A673 (cell line): ENCODE measurements around the gene HCAR2.
"Not testable (repeated sequence)": the region's sequence is repeated elsewhere in the genome, so short reads cannot be mapped to it uniquely, and the experiment has no call there.

ENCODE experiments used
- CTCF ChIP-seq: fragments of 300-800, 200-600 bp; sonication (generic); conservative IDR thresholded peaks from 2 replicates; pipeline ENCODE4 v1.5.1; 2017; ENCODE audit warnings: low read depth, mild to moderate bottlenecking, antibody characterized with exemption, low read length, moderate library complexity, mixed read lengths
- EZH2 ChIP-seq: fragments of 200-600 bp; sonication (generic); IDR thresholded peaks from 2 replicates; pipeline ENCODE4 v1.6.1; 2017; ENCODE audit warnings: borderline replicate concordance, low read depth, mild to moderate bottlenecking, mixed read lengths, antibody characterized with exemption, low read length; ENCODE audit not compliant: poor library complexity, severe bottlenecking

- not testable (repeated sequence) for TF ChIP-seq CTCF, EZH2
Observed at GRCh38 chr12:122702890-122703611, at the start of gene HCAR2.
